Activated CD4-positive, alpha-beta T cell treated with anti-CD3 and anti-CD28 coated beads, Interleukin-2, amount 50 U/mL, for 24 hours (primary cell): Measurements from ENCODE around the gene ABL1.
"Not testable (repeated sequence)": the region's sequence is repeated elsewhere in the genome, so short reads cannot be mapped to it uniquely, and the experiment has no call there.

Experiments used
- DNase-seq, 2 donors: peaks; one replicate each; pipeline ENCODE4 v3.0.0-alpha.2; 2020; ENCODE audit warnings: low read depth in 1 of 2, low spot score in 1 of 2

Gene ABL1

GRCh38 chr9:130902204-130903185 lies 67.4 kb downstream of the ABL1 start:
- DNase-seq, result no peak

GRCh38 chr9:130903194-130904069 lies 68.4 kb downstream of the ABL1 start:
- no peak for DNase-seq

- DNase-seq, result no peak
Measured at GRCh38 chr9:130904070-130905044, 69.3 kb downstream of the ABL1 start.

- DNase-seq, result no peak
Measured at GRCh38 chr9:130905125-130905901, 70.3 kb downstream of the ABL1 start.

- no peak for DNase-seq
Measured at GRCh38 chr9:130905902-130906734, 71.1 kb downstream of the ABL1 start.

GRCh38 chr9:130906735-130907416 lies 71.8 kb downstream of the ABL1 start:
- DNase-seq, result no peak

- no peak for DNase-seq
Measured at GRCh38 chr9:130908146-130908877, 73.3 kb downstream of the ABL1 start.

- no peak for DNase-seq
Measured at GRCh38 chr9:130908878-130909355, 73.9 kb downstream of the ABL1 start.

- not testable (repeated sequence) for DNase-seq
Measured at GRCh38 chr9:130910041-130910440, 75.0 kb downstream of the ABL1 start.

- DNase-seq, result not testable (repeated sequence)
Measured at GRCh38 chr9:130910670-130911069, 75.6 kb downstream of the ABL1 start.

GRCh38 chr9:130911254-130912049 lies 76.4 kb downstream of the ABL1 start:
- no peak for DNase-seq

- DNase-seq, result no peak
Measured at GRCh38 chr9:130912932-130913598, 78.0 kb downstream of the ABL1 start.

- no peak for DNase-seq
Measured at GRCh38 chr9:130913599-130914416, 78.8 kb downstream of the ABL1 start.

- no peak for DNase-seq
Measured at GRCh38 chr9:130914417-130915095, 79.5 kb downstream of the ABL1 start.

GRCh38 chr9:130915096-130915447 lies 80.0 kb downstream of the ABL1 start:
- no peak for DNase-seq
